MCF 10A (cell line): ENCODE data around the gene NHERF1. TPM values are rescaled to one million over a fixed set of nuclear protein-coding genes. Genes with fewer than 3 reads are reported as not detected.

Experiments
- BruUV-seq: library from RNA; stranded (reverse); fragments of 400-500 nt; replicated peaks from 2 replicates; lab custom pipeline; 2021; lab: Mats Ljungman, UMichigan
- CTCF ChIA-PET: fragments of 300-600 bp; sonication (Branson Sonifier 250); formaldehyde crosslinking; extraction: SDS; loops from one replicate; lab custom pipeline; 2021; ENCODE audit warnings: antibody characterized with exemption, inconsistent platforms; lab: Yijun Ruan, JAX
- POLR2A ChIA-PET: fragments of 300-600, 350-650 bp; sonication (Branson Sonifier 250); formaldehyde crosslinking; extraction: SDS; loops from one replicate; lab custom pipeline; 2020; ENCODE audit warnings: antibody characterized with exemption, inconsistent platforms; lab: Yijun Ruan, JAX
- DNase-seq: peaks from one replicate; pipeline ENCODE4 v3.0.0-alpha.2; 2018; ENCODE audit not compliant: unreplicated experiment
- H3K27ac Mint-ChIP-seq: one replicate; pipeline ENCODE4 v1.8.0; 2022; ENCODE audit warnings: mild to moderate bottlenecking, low read depth, mixed read lengths; ENCODE audit not compliant: unreplicated experiment
- H3K27me3 Mint-ChIP-seq: one replicate; pipeline ENCODE4 v1.8.0; 2022; ENCODE audit warnings: mixed read lengths; ENCODE audit not compliant: insufficient read depth, unreplicated experiment
- H3K36me3 Mint-ChIP-seq: one replicate; pipeline ENCODE4 v1.8.0; 2022; ENCODE audit warnings: mild to moderate bottlenecking, moderate library complexity, mixed read lengths; ENCODE audit not compliant: insufficient read depth, unreplicated experiment
- H3K4me1 Mint-ChIP-seq: one replicate; pipeline ENCODE4 v1.8.0; 2022; ENCODE audit warnings: mixed read lengths; ENCODE audit not compliant: insufficient read depth, unreplicated experiment
- H3K4me3 Mint-ChIP-seq: one replicate; pipeline ENCODE4 v1.8.0; 2022; ENCODE audit warnings: mild to moderate bottlenecking, moderate library complexity, mixed read lengths; ENCODE audit not compliant: unreplicated experiment
- H3K9me3 Mint-ChIP-seq: one replicate; pipeline ENCODE4 v1.8.0; 2022; ENCODE audit warnings: mixed read lengths; ENCODE audit not compliant: unreplicated experiment
- CTCF ChIP-seq: fragments of 200-600 bp; IDR thresholded peaks from one replicate; pipeline ENCODE4 v1.8.0; 2022; ENCODE audit warnings: antibody characterized with exemption, mild to moderate bottlenecking; ENCODE audit not compliant: unreplicated experiment
- intact Hi-C: fragments of 100-400 bp; cut with micrococcal nuclease; formaldehyde crosslinking; loops from 2 replicates; pipeline ENCODE4 v1.14.1; 2022
- total RNA-seq: library from RNA; stranded (reverse); gene quantifications from 2 replicates; pipeline ENCODE4 v1.2.3, GENCODE V29; 2022

The NHERF1 gene
- total RNA-seq, 1 experiment from 2014 or later, result 25.3 TPM

- Mint-ChIP-seq H3K4me3 (no peak overlapping the region), H3K27me3 (no peaks in the 10 kb centered on the region), H3K27ac (no peak overlapping the region), H3K36me3 (no peaks in the 10 kb centered on the region), H3K9me3 (no peaks in the 10 kb centered on the region), H3K4me1 (peaks cover 15% of the 10 kb centered on the region)
- no peak for DNase-seq
- no peak for TF ChIP-seq CTCF
- BruUV-seq, result no TSS peak
- CTCF ChIA-PET, result interaction anchor here (0.6 to 4.7 kb wide), 18 partner anchors 10 to 621 kb away, joined by 3 to 74 read pairs (median 4); partner anchors contain the start of genes NAT9 and OTOP2
- intact Hi-C loops, result no loop called here
- POLR2A ChIA-PET, result interaction anchor here (0.8 to 2.5 kb wide), 8 partner anchors 12 to 127 kb away, joined by 3 to 12 read pairs (median 4); partner anchors contain the start of genes FDXR and GRIN2C
Measured at GRCh38 chr17:74745548-74746177, 2.8 kb upstream of the NHERF1 start.

GRCh38 chr17:74746376-74746775 is 2.1 kb upstream of the NHERF1 start:
- no peak for TF ChIP-seq CTCF
- Mint-ChIP-seq H3K4me3 (no peak overlapping the region), H3K36me3 (no peaks in the 10 kb centered on the region), H3K4me1 (peaks cover 21% of the 10 kb centered on the region), H3K27ac (no peak overlapping the region), H3K27me3 (no peaks in the 10 kb centered on the region), H3K9me3 (no peaks in the 10 kb centered on the region)
- BruUV-seq, result no TSS peak
- DNase-seq, result no peak
- ChIA-PET CTCF (interaction anchor here (0.7 to 4.7 kb wide), 10 partner anchors 10 to 620 kb away, joined by 3 to 74 read pairs (median 4); no protein-coding TSS in a partner anchor), POLR2A (interaction anchor here (1.5 to 2.5 kb wide), 2 partner anchors 116 to 127 kb away, joined by 4 to 12 read pairs; partner anchors contain the start of gene FDXR)
- intact Hi-C loops, result no loop called here

- BruUV-seq, result no TSS peak
- H3K4me1 Mint-ChIP-seq, result peaks cover 24% of the 10 kb centered on the region
Measured at GRCh38 chr17:74746922-74747321, 1.5 kb upstream of the NHERF1 start.

More at GRCh38 chr17:74746922-74747321, 1.5 kb upstream of the NHERF1 start:
- H3K36me3 Mint-ChIP-seq, result no peaks in the 10 kb centered on the region
- H3K27me3 Mint-ChIP-seq, result no peaks in the 10 kb centered on the region
- H3K4me3 Mint-ChIP-seq, result no peak overlapping the region
- no peak for TF ChIP-seq CTCF
- intact Hi-C loops, result no loop called here
- no peaks in the 10 kb centered on the region for H3K9me3 Mint-ChIP-seq
- no peak for DNase-seq
- H3K27ac Mint-ChIP-seq, result no peak overlapping the region
- ChIA-PET CTCF (interaction anchor here (0.7 to 4.7 kb wide), 8 partner anchors 10 to 1520 kb away, joined by 3 to 74 read pairs (median 20); no protein-coding TSS in a partner anchor), POLR2A (interaction anchor here (0.6 to 2.5 kb wide), 2 partner anchors 103 to 126 kb away, joined by 3 to 12 read pairs; partner anchors contain the start of gene FDXR)
